Measurements from ENCODE around the gene MGA.

MGA gene

GRCh38 chr15:41778521-41778920 is 118.3 kb downstream of the MGA start:
- H3K36me3 ChIP-seq (ENCODE audit: control insufficient read depth, insufficient read depth, low read length) = no peaks in the 10 kb centered on the region
- H4K5ac ChIP-seq (ENCODE audit: low read length) = no peak overlapping the region
- WGBS (ENCODE audit: extremely low coverage, insufficient coverage, low lambda C conversion rate) = no CpG with 5 or more reads among the region's 1 CpG
- H4K8ac ChIP-seq (ENCODE audit: low read depth, low read length) = no peak overlapping the region
- H2BK5ac ChIP-seq (ENCODE audit: low read length) = no peak overlapping the region
- H3K27ac ChIP-seq (ENCODE audit: low read depth, low read length) = no peak overlapping the region
- H3K56ac ChIP-seq (ENCODE audit: low read length) = no peak overlapping the region
- H3K9ac ChIP-seq (ENCODE audit: low read length) = no peak overlapping the region
- no peak overlapping the region for H3K18ac ChIP-seq (ENCODE audit: low read length)
- H3K4me3 ChIP-seq (ENCODE audit: low read length) = no peak overlapping the region
- H2BK120ac ChIP-seq (ENCODE audit: low read depth, low read length) = no peak overlapping the region
- no peaks in the 10 kb centered on the region for H3K79me1 ChIP-seq (ENCODE audit: low read length)
- no peak overlapping the region for H2AK5ac ChIP-seq (ENCODE audit: low read length)
- H3K27me3 ChIP-seq (ENCODE audit: insufficient read depth, low read length, poor library complexity) = no peaks in the 10 kb centered on the region
- no peak for DNase-seq
- H3K4me1 ChIP-seq (ENCODE audit: control insufficient read depth, low read depth, low read length) = peaks cover 23% of the 10 kb centered on the region
- H3K79me2 ChIP-seq (ENCODE audit: control insufficient read depth, insufficient read depth, low read length) = no peaks in the 10 kb centered on the region
- H3K4me2 ChIP-seq (ENCODE audit: low read length) = no peak overlapping the region
- no peak overlapping the region for H3K23ac ChIP-seq (ENCODE audit: low read length)
- no peak overlapping the region for H3K4ac ChIP-seq (ENCODE audit: low read depth, low read length)
- H2BK15ac ChIP-seq (replicated peaks; ENCODE audit: low read depth) = no peak overlapping the region

- Histone ChIP-seq H3K4me1 (ENCODE audit: control insufficient read depth, low read depth, low read length) (peaks cover 22% of the 10 kb centered on the region), H3K4me3 (ENCODE audit: low read length) (no peak overlapping the region)
Measured at GRCh38 chr15:41779662-41780157, 119.5 kb downstream of the MGA start.

GRCh38 chr15:41780266-41780665 is 120.1 kb downstream of the MGA start:
- no peak overlapping the region for H2BK15ac ChIP-seq (replicated peaks; ENCODE audit: low read depth)
- WGBS (ENCODE audit: extremely low coverage, insufficient coverage, low lambda C conversion rate) = no CpG with 5 or more reads among the region's 2 CpGs
- H2BK5ac ChIP-seq (ENCODE audit: low read length) = no peak overlapping the region
- no peaks in the 10 kb centered on the region for H3K79me1 ChIP-seq (ENCODE audit: low read length)
- no peak overlapping the region for H4K5ac ChIP-seq (ENCODE audit: low read length)
- H2BK120ac ChIP-seq (ENCODE audit: low read depth, low read length) = no peak overlapping the region
- no peaks in the 10 kb centered on the region for H3K36me3 ChIP-seq (ENCODE audit: control insufficient read depth, insufficient read depth, low read length)
- H3K27ac ChIP-seq (ENCODE audit: low read depth, low read length) = no peak overlapping the region
- H3K9ac ChIP-seq (ENCODE audit: low read length) = no peak overlapping the region
- no peak for DNase-seq
- H3K56ac ChIP-seq (ENCODE audit: low read length) = no peak overlapping the region
- H3K79me2 ChIP-seq (ENCODE audit: control insufficient read depth, insufficient read depth, low read length) = no peaks in the 10 kb centered on the region
- no peak overlapping the region for H3K4me2 ChIP-seq (ENCODE audit: low read length)
- H4K8ac ChIP-seq (ENCODE audit: low read depth, low read length) = no peak overlapping the region
- no peak overlapping the region for H3K4me3 ChIP-seq (ENCODE audit: low read length)
- peaks cover 17% of the 10 kb centered on the region for H3K4me1 ChIP-seq (ENCODE audit: control insufficient read depth, low read depth, low read length)
- no peaks in the 10 kb centered on the region for H3K27me3 ChIP-seq (ENCODE audit: insufficient read depth, low read length, poor library complexity)
- no peak overlapping the region for H2AK5ac ChIP-seq (ENCODE audit: low read length)
- H3K23ac ChIP-seq (ENCODE audit: low read length) = no peak overlapping the region
- no peak overlapping the region for H3K4ac ChIP-seq (ENCODE audit: low read depth, low read length)
- no peak overlapping the region for H3K18ac ChIP-seq (ENCODE audit: low read length)

More at GRCh38 chr15:41779662-41780157, 119.5 kb downstream of the MGA start:
- Histone ChIP-seq H3K23ac (ENCODE audit: low read length) (no peak overlapping the region), H3K36me3 (ENCODE audit: control insufficient read depth, insufficient read depth, low read length) (no peaks in the 10 kb centered on the region), H2BK15ac (replicated peaks; ENCODE audit: low read depth) (no peak overlapping the region), H2BK120ac (ENCODE audit: low read depth, low read length) (no peak overlapping the region), H3K18ac (ENCODE audit: low read length) (no peak overlapping the region), H3K4ac (ENCODE audit: low read depth, low read length) (no peak overlapping the region), H2AK5ac (ENCODE audit: low read length) (no peak overlapping the region), H3K27me3 (ENCODE audit: insufficient read depth, low read length, poor library complexity) (no peaks in the 10 kb centered on the region), H3K56ac (ENCODE audit: low read length) (no peak overlapping the region), H3K9ac (ENCODE audit: low read length) (no peak overlapping the region), H4K5ac (ENCODE audit: low read length) (no peak overlapping the region), H3K79me1 (ENCODE audit: low read length) (no peaks in the 10 kb centered on the region), H2BK5ac (ENCODE audit: low read length) (no peak overlapping the region), H3K4me2 (ENCODE audit: low read length) (no peak overlapping the region), H4K8ac (ENCODE audit: low read depth, low read length) (no peak overlapping the region), H3K79me2 (ENCODE audit: control insufficient read depth, insufficient read depth, low read length) (no peaks in the 10 kb centered on the region), H3K27ac (ENCODE audit: low read depth, low read length) (no peak overlapping the region)
- no peak for DNase-seq
- WGBS (ENCODE audit: extremely low coverage, insufficient coverage, low lambda C conversion rate) = no CpG with 5 or more reads among the region's 4 CpGs

- Histone ChIP-seq H4K5ac (ENCODE audit: low read length) (no peak overlapping the region), H2AK5ac (ENCODE audit: low read length) (no peak overlapping the region), H3K23ac (ENCODE audit: low read length) (no peak overlapping the region), H3K56ac (ENCODE audit: low read length) (no peak overlapping the region), H4K8ac (ENCODE audit: low read depth, low read length) (no peak overlapping the region), H3K79me1 (ENCODE audit: low read length) (no peaks in the 10 kb centered on the region), H2BK120ac (ENCODE audit: low read depth, low read length) (no peak overlapping the region), H3K27ac (ENCODE audit: low read depth, low read length) (no peak overlapping the region), H3K4me2 (ENCODE audit: low read length) (no peak overlapping the region), H2BK15ac (replicated peaks; ENCODE audit: low read depth) (no peak overlapping the region), H3K4me3 (ENCODE audit: low read length) (no peak overlapping the region), H3K79me2 (ENCODE audit: control insufficient read depth, insufficient read depth, low read length) (no peaks in the 10 kb centered on the region), H2BK5ac (ENCODE audit: low read length) (no peak overlapping the region), H3K9ac (ENCODE audit: low read length) (no peak overlapping the region), H3K36me3 (ENCODE audit: control insufficient read depth, insufficient read depth, low read length) (no peaks in the 10 kb centered on the region), H3K18ac (ENCODE audit: low read length) (no peak overlapping the region), H3K4me1 (ENCODE audit: control insufficient read depth, low read depth, low read length) (peaks cover 12% of the 10 kb centered on the region), H3K4ac (ENCODE audit: low read depth, low read length) (no peak overlapping the region), H3K27me3 (ENCODE audit: insufficient read depth, low read length, poor library complexity) (no peaks in the 10 kb centered on the region)
- no peak for DNase-seq
- no CpG with 5 or more reads among the region's 1 CpG for WGBS (ENCODE audit: extremely low coverage, insufficient coverage, low lambda C conversion rate)
Measured at GRCh38 chr15:41780727-41781126, 120.5 kb downstream of the MGA start.

GRCh38 chr15:41782371-41783282 is 122.4 kb downstream of the MGA start:
- H3K9ac ChIP-seq (ENCODE audit: low read length) = no peak overlapping the region
- H3K27ac ChIP-seq (ENCODE audit: low read depth, low read length) = no peak overlapping the region
- no peak overlapping the region for H3K18ac ChIP-seq (ENCODE audit: low read length)
- H4K8ac ChIP-seq (ENCODE audit: low read depth, low read length) = no peak overlapping the region
- H4K5ac ChIP-seq (ENCODE audit: low read length) = no peak overlapping the region
- no peak overlapping the region for H3K56ac ChIP-seq (ENCODE audit: low read length)
- H3K27me3 ChIP-seq (ENCODE audit: insufficient read depth, low read length, poor library complexity) = no peaks in the 10 kb centered on the region
- H3K4me3 ChIP-seq (ENCODE audit: low read length) = no peak overlapping the region
- peaks cover 12% of the 10 kb centered on the region for H3K4me1 ChIP-seq (ENCODE audit: control insufficient read depth, low read depth, low read length)
- H3K4ac ChIP-seq (ENCODE audit: low read depth, low read length) = no peak overlapping the region
- no peak for DNase-seq
- H3K36me3 ChIP-seq (ENCODE audit: control insufficient read depth, insufficient read depth, low read length) = no peaks in the 10 kb centered on the region
- no peak overlapping the region for H2AK5ac ChIP-seq (ENCODE audit: low read length)
- no peaks in the 10 kb centered on the region for H3K79me1 ChIP-seq (ENCODE audit: low read length)
- no peak overlapping the region for H2BK15ac ChIP-seq (replicated peaks; ENCODE audit: low read depth)
- no peak overlapping the region for H2BK5ac ChIP-seq (ENCODE audit: low read length)
- no peak overlapping the region for H2BK120ac ChIP-seq (ENCODE audit: low read depth, low read length)
- no peaks in the 10 kb centered on the region for H3K79me2 ChIP-seq (ENCODE audit: control insufficient read depth, insufficient read depth, low read length)
- H3K23ac ChIP-seq (ENCODE audit: low read length) = no peak overlapping the region
- WGBS (ENCODE audit: extremely low coverage, insufficient coverage, low lambda C conversion rate) = no CpG with 5 or more reads among the region's 5 CpGs
- H3K4me2 ChIP-seq (ENCODE audit: low read length) = no peak overlapping the region
